ENCODE data around the gene SLC1A2.

DNA sequence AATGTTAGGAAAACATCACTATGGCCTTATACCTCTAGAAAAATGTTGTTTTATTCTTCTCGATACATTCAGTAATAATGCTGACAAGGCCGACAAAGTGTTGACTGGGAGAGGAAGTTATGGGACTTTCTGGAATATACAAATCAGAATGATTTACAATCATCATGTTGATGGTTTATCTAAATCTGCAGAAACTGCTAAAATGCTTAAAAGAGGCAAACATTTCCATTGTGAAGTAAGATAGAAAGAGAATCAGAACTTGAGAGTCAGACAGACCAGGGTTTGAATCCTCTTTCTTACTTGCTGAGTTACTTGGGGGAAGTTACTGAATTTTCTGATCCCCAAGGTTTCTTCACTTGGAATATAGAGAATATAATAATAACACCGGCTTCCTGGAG is 191.0 kb downstream of the SLC1A2 start:
- TF ChIP-seq, protein P1, sequence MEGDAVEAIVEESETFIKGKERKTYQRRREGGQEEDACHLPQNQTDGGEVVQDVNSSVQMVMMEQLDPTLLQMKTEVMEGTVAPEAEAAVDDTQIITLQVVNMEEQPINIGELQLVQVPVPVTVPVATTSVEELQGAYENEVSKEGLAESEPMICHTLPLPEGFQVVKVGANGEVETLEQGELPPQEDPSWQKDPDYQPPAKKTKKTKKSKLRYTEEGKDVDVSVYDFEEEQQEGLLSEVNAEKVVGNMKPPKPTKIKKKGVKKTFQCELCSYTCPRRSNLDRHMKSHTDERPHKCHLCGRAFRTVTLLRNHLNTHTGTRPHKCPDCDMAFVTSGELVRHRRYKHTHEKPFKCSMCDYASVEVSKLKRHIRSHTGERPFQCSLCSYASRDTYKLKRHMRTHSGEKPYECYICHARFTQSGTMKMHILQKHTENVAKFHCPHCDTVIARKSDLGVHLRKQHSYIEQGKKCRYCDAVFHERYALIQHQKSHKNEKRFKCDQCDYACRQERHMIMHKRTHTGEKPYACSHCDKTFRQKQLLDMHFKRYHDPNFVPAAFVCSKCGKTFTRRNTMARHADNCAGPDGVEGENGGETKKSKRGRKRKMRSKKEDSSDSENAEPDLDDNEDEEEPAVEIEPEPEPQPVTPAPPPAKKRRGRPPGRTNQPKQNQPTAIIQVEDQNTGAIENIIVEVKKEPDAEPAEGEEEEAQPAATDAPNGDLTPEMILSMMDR (conservative IDR thresholded peaks at IDR 0.05; ENCODE audit: low read depth, low read length): no peak
- TF ChIP-seq EZH2 (IDR thresholded peaks at IDR 0.05; ENCODE audit: borderline replicate concordance, low read depth, low read length, poor library complexity, severe bottlenecking): no peak
